HepG2 (cell line): ENCODE results near the gene FERMT2. TPM values are rescaled to one million over a fixed set of nuclear protein-coding genes. Genes with fewer than 3 reads are reported as not detected.

Source experiments
- ATAC-seq: fragments of 200-7000 bp; cut with Tn5 transposase; 3 replicates; pipeline ENCODE4 v1.9.1; 2020; ENCODE audit warnings: mild to moderate bottlenecking, moderate library complexity
- BruUV-seq: library from RNA; stranded (reverse); fragments of 400-500 nt; replicated peaks from 2 replicates; lab custom pipeline; 2021; lab: Mats Ljungman, UMichigan
- CTCF ChIA-PET: fragments of 300-600 bp; formaldehyde crosslinking; extraction: SDS; loops from one replicate; lab custom pipeline; 2021; ENCODE audit warnings: low total read pairs, inconsistent platforms, low intra/inter-chr PET ratio; lab: Yijun Ruan, JAX
- POLR2A ChIA-PET: fragments of 350-600 bp; sonication (Branson Sonifier 250); formaldehyde crosslinking; loops from one replicate; lab custom pipeline; 2020; ENCODE audit warnings: antibody characterized with exemption, inconsistent platforms; lab: Yijun Ruan, JAX
- DNase-seq: peaks from one replicate; pipeline ENCODE4 v3.0.0-alpha.2; 2015; ENCODE audit warnings: low spot score
- FAIRE-seq: peaks from 3 replicates; lab custom pipeline; 2011; peaks lifted over from hg19 to GRCh38; lab: Jason Lieb, UNC
- H2AFZ ChIP-seq: one replicate; pipeline ENCODE4 v1.6.1; 2011; ENCODE audit warnings: low read length, inconsistent platforms
- H3K27ac ChIP-seq: fragments of 300-600 bp; 3 replicates; pipeline ENCODE4 v1.8.0; 2011; ENCODE audit warnings: mixed run types, mild to moderate bottlenecking, mixed read lengths, low read length, inconsistent platforms; ENCODE audit not compliant: insufficient read depth; ENCODE audit errors: extremely low read length
- H3K27me3 ChIP-seq, 2 experiments: fragments of 200-600 bp in 1 of 2; 2 replicates in 1 of 2; 3 replicates in 1 of 2; pipeline versions ENCODE4 v1.6.0 to v1.8.0; 2011; ENCODE audit warnings: low read length in 2 of 2, mild to moderate bottlenecking in 2 of 2, moderate library complexity in 2 of 2, inconsistent platforms in 1 of 2; ENCODE audit not compliant: insufficient read depth in 2 of 2, control insufficient read depth in 1 of 2
- H3K36me3 ChIP-seq, 2 experiments: fragments of 200-600 bp in 1 of 2; replicated peaks in 1 of 2; 2 replicates in 1 of 2; 3 replicates in 1 of 2; pipeline versions ENCODE4 v1.5.1 to v1.8.0; 2011; ENCODE audit warnings: low read length in 2 of 2, inconsistent platforms in 1 of 2; ENCODE audit not compliant: insufficient read depth in 2 of 2, control insufficient read depth in 1 of 2
- H3K4me1 ChIP-seq: 2 replicates; pipeline ENCODE4 v1.5.1; 2012; ENCODE audit warnings: low read length, inconsistent platforms; ENCODE audit not compliant: insufficient read depth
- H3K4me2 ChIP-seq: 2 replicates; pipeline ENCODE4 v1.6.0; 2011; ENCODE audit warnings: low read depth, low read length, inconsistent platforms
- H3K4me3 ChIP-seq, 3 experiments: fragments of 200-600 bp in 1 of 3; sonication (generic), shearing (Covaris generic) in 1 of 3; replicated peaks in 1 of 3; 2 replicates each; pipeline ENCODE4 v1.5.1; 2011 to 2016; ENCODE audit warnings: low read length in 3 of 3, inconsistent platforms in 2 of 3, low read depth in 2 of 3, mild to moderate bottlenecking in 2 of 3, control low read depth in 1 of 3, mixed read lengths in 1 of 3; ENCODE audit not compliant: insufficient read depth in 1 of 3
- H3K79me2 ChIP-seq: one replicate; pipeline ENCODE4 v1.6.1; 2011; ENCODE audit warnings: low read length, inconsistent platforms; ENCODE audit not compliant: insufficient read depth
- H3K9ac ChIP-seq: 2 replicates; pipeline ENCODE4 v1.6.0; 2011; ENCODE audit warnings: mild to moderate bottlenecking, low read depth, low read length, inconsistent platforms; ENCODE audit not compliant: insufficient read depth
- H3K9me3 ChIP-seq: 2 replicates; pipeline ENCODE4 v1.5.1; 2012; ENCODE audit warnings: mild to moderate bottlenecking, low read length
- H4K20me1 ChIP-seq: 2 replicates; pipeline ENCODE4 v1.6.0; 2011; ENCODE audit warnings: inconsistent platforms, mild to moderate bottlenecking, low read length, moderate library complexity; ENCODE audit not compliant: insufficient read depth
- BATF2 ChIP-seq: sonication (generic); formaldehyde crosslinking; IDR thresholded peaks from 2 replicates; pipeline ENCODE4 v1.8.0; 2022; ENCODE audit warnings: mild to moderate bottlenecking, missing genetic modification reagents, moderate library complexity
- HOXA9 ChIP-seq: sonication (generic); formaldehyde crosslinking; IDR thresholded peaks from 2 replicates; pipeline ENCODE4 v1.8.1; 2022; ENCODE audit warnings: missing genetic modification reagents, mild to moderate bottlenecking, moderate library complexity, borderline replicate concordance
- ISX ChIP-seq: sonication (generic); formaldehyde crosslinking; conservative IDR thresholded peaks from 2 replicates; pipeline ENCODE4 v1.5.0; 2020; ENCODE audit warnings: missing genetic modification reagents
- KAT8 ChIP-seq: IDR thresholded peaks from 2 replicates; pipeline ENCODE4 v1.6.1; 2016; ENCODE audit warnings: missing genetic modification reagents, missing compliant biosample characterization
- KDM1A ChIP-seq: IDR thresholded peaks from 2 replicates; pipeline ENCODE4 v1.6.1; 2016; ENCODE audit warnings: missing compliant biosample characterization
- NR2F6 ChIP-seq, 2 experiments: IDR thresholded peaks; 2 replicates each; pipeline ENCODE4 v1.6.1; 2016; ENCODE audit warnings: antibody characterized with exemption in 1 of 2, mild to moderate bottlenecking in 1 of 2
- RAD51 ChIP-seq: fragments of 450-650 bp; IDR thresholded peaks from 2 replicates; pipeline ENCODE4 v1.6.1; 2016; ENCODE audit warnings: borderline replicate concordance
- RFXAP ChIP-seq: sonication (generic); formaldehyde crosslinking; IDR thresholded peaks from 2 replicates; pipeline ENCODE4 v1.4.0; 2020; ENCODE audit warnings: missing genetic modification reagents, borderline replicate concordance
- THAP11 ChIP-seq: IDR thresholded peaks from 2 replicates; pipeline ENCODE4 v1.6.1; 2016; ENCODE audit warnings: missing biosample characterization, missing genetic modification reagents
- ZBTB38 ChIP-seq: sonication (generic); formaldehyde crosslinking; IDR thresholded peaks from 2 replicates; pipeline ENCODE4 v1.5.1; 2020; ENCODE audit warnings: mild to moderate bottlenecking, missing genetic modification reagents
- ZNF792 ChIP-seq: IDR thresholded peaks from 2 replicates; pipeline ENCODE4 v1.6.1; 2016
- WGBS: methylation state at CpG from one replicate; pipeline ENCODE4 v1.1.6; 2017; ENCODE audit warnings: low lambda C conversion rate; 5-methylcytosine and 5-hydroxymethylcytosine counted together
- in situ Hi-C: cut with HindIII; loops from 2 replicates; pipeline ENCODE4 v1.10.0; 2017; ENCODE audit warnings: low pct_unique_long_range_greater_than_20kb; ENCODE audit not compliant: extremely low pct_ligation_motif_present
- intact Hi-C: fragments of 100-400 bp; cut with micrococcal nuclease; formaldehyde crosslinking; loops from one replicate; pipeline ENCODE4 v1.10.0; 2022; ENCODE audit not compliant: unreplicated experiment
- polyA plus RNA-seq, 8 experiments: library from polyadenylated mRNA; depleted of rRNA in 3 of 8; stranded (reverse) in 7 of 8; unstranded in 1 of 8; fragments of >200 nt; fragmentation: Illumina TruSeq in 4 of 8; extraction: Trizol in 4 of 8; gene quantifications; 2 replicates each; pipeline versions ENCODE4 v1.2.1 to v1.2.3, GENCODE V29; 2011 to 2016; ENCODE audit warnings: low read depth in 4 of 8, missing spikeins in 1 of 8, mixed read lengths in 1 of 8; ENCODE audit not compliant: insufficient read depth in 1 of 8
- total RNA-seq, 5 experiments: library from RNA; depleted of rRNA; stranded (reverse); fragments of >200 nt; fragmentation: Illumina TruSeq; extraction: Trizol; gene quantifications; 2 replicates each; pipeline ENCODE4 v1.2.3, GENCODE V29; 2016; ENCODE audit warnings: low read depth in 1 of 5
- TF ChIP-seq, protein P1 (sequence below): sonication (generic); formaldehyde crosslinking; IDR thresholded peaks from 2 replicates; pipeline ENCODE4 v1.4.0; 2020; ENCODE audit warnings: low read depth, mild to moderate bottlenecking, missing genetic modification reagents
- TF ChIP-seq, protein P2 (sequence below): sonication (generic); formaldehyde crosslinking; IDR thresholded peaks from 2 replicates; pipeline ENCODE4 v1.8.1; 2023; ENCODE audit warnings: mild to moderate bottlenecking, missing genetic modification reagents

FERMT2 gene
- total and polyA plus RNA-seq, 2 of the 13 experiments (the other 11 are each of a cell fraction or from before 2014, with no cell fraction given) = 36.2 to 60.4 TPM

DNA sequence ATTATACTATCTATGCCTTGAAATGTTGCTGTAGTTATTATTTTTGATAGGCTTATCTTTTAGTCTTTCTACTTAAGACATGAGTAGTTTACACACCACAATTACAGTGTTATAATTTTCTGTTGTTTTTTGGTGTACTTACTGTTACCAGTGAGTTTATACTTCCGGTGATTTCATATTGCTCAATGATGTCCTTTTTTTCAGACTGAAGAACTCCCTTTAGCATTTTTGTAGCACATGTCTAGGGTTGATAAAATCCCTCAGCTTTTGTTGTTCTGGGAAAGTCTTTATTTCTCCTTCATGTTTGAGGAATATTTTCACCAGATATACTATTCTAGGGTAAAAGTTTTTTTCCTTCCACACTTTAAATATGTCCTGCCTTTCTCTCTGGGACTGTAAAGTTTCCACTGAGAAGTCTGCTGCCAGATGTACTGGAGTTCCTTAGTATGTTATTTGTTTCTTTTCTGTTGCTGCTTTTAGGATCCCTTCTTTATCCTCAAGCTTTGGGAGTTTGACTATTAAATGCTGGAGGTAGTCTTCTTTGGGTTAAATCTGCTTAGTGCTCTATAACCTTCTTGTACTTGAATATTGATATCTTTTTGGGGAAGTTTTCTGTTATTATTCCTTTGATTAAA lies 41.5 kb upstream of the FERMT2 start:
- Histone ChIP-seq H3K4me3 (no peak overlapping the region), H3K27ac (no peak overlapping the region), H3K4me2 (no peak overlapping the region), H3K9me3 (no peaks in the 10 kb centered on the region), H2AFZ (no peak overlapping the region), H3K27me3 (peaks cover 0 to 20% of the 10 kb centered on the region in 2 experiments; a peak in 2 of 5 replicates), H3K4me1 (peaks cover 9% of the 10 kb centered on the region), H3K79me2 (no peaks in the 10 kb centered on the region), H4K20me1 (no peaks in the 10 kb centered on the region), H3K36me3 (no peaks in the 10 kb centered on the region), H3K9ac (no peak overlapping the region)
- intact Hi-C loops (no loop called here), in situ Hi-C loops (no loop called here)
- WGBS = 46% methylated on average over 1 of the region's 1 CpG
- TF ChIP-seq RAD51 = no peak
- TF ChIP-seq BATF2 = no peak
- no peak for TF ChIP-seq KDM1A (CRISPR knock-in tag)
- TF ChIP-seq NR2F6 (IDR thresholded peaks at IDR 0.05) = no peak
- TF ChIP-seq NR2F6 (CRISPR knock-in tag; IDR thresholded peaks at IDR 0.05) = no peak
- TF ChIP-seq ZBTB38 (CRISPR knock-in tag) = no peak
- no peak for TF ChIP-seq HOXA9 (CRISPR knock-in tag)
- TF ChIP-seq, protein P1, sequence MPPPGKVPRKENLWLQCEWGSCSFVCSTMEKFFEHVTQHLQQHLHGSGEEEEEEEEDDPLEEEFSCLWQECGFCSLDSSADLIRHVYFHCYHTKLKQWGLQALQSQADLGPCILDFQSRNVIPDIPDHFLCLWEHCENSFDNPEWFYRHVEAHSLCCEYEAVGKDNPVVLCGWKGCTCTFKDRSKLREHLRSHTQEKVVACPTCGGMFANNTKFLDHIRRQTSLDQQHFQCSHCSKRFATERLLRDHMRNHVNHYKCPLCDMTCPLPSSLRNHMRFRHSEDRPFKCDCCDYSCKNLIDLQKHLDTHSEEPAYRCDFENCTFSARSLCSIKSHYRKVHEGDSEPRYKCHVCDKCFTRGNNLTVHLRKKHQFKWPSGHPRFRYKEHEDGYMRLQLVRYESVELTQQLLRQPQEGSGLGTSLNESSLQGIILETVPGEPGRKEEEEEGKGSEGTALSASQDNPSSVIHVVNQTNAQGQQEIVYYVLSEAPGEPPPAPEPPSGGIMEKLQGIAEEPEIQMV (CRISPR knock-in tag) = no peak
- TF ChIP-seq KAT8 = no peak
- TF ChIP-seq ISX (CRISPR knock-in tag) = no peak
- TF ChIP-seq, protein P2, sequence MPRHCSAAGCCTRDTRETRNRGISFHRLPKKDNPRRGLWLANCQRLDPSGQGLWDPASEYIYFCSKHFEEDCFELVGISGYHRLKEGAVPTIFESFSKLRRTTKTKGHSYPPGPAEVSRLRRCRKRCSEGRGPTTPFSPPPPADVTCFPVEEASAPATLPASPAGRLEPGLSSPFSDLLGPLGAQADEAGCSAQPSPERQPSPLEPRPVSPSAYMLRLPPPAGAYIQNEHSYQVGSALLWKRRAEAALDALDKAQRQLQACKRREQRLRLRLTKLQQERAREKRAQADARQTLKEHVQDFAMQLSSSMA (CRISPR knock-in tag) = no peak
- TF ChIP-seq RFXAP = no peak
- TF ChIP-seq THAP11 = no peak
- TF ChIP-seq ZNF792 (CRISPR knock-in tag) = no peak
- FAIRE-seq = no peak
- no TSS peak for BruUV-seq
- no peak for ATAC-seq
- CTCF ChIA-PET = no interaction called here
- POLR2A ChIA-PET = no interaction called here
- DNase-seq = no peak
